KMS-11 (cell line): Measurements from ENCODE around the gene AKR1D1.

Experiments used
- H2AFZ ChIP-seq: fragments of 200-600 bp; sonication (generic); 2 replicates; pipeline ENCODE4 v1.6.1; 2016; ENCODE audit warnings: antibody characterized with exemption, mixed run types, low read depth
- H3K27ac ChIP-seq: fragments of 200-600 bp; sonication (generic); 2 replicates; pipeline ENCODE4 v1.6.1; 2016; ENCODE audit warnings: mild to moderate bottlenecking, mixed run types
- H3K27me3 ChIP-seq: fragments of 200-600 bp; sonication (generic); 2 replicates; pipeline ENCODE4 v1.6.1; 2017; ENCODE audit warnings: mild to moderate bottlenecking, low read depth, mixed run types, moderate library complexity; ENCODE audit not compliant: insufficient read depth
- H3K36me3 ChIP-seq: fragments of 200-600 bp; sonication (generic); 2 replicates; pipeline ENCODE4 v1.6.1; 2017; ENCODE audit warnings: mild to moderate bottlenecking, mixed run types; ENCODE audit not compliant: insufficient read depth
- H3K4me1 ChIP-seq: fragments of 200-600 bp; sonication (generic); 2 replicates; pipeline ENCODE4 v1.6.1; 2016; ENCODE audit warnings: mild to moderate bottlenecking, low read depth, mixed run types; ENCODE audit not compliant: poor library complexity, severe bottlenecking
- H3K4me2 ChIP-seq: fragments of 200-600 bp; sonication (generic); 2 replicates; pipeline ENCODE4 v1.7.0; 2016; ENCODE audit warnings: mild to moderate bottlenecking, mixed run types
- H3K4me3 ChIP-seq: fragments of 200-600 bp; sonication (generic); IDR thresholded peaks from 2 replicates; pipeline ENCODE4 v1.6.1; 2017; ENCODE audit warnings: low read depth, low read length, mixed read lengths; ENCODE audit not compliant: insufficient read depth
- H3K79me2 ChIP-seq: fragments of 200-600 bp; sonication (generic); 2 replicates; pipeline ENCODE4 v1.6.1; 2016; ENCODE audit warnings: low read depth, mixed run types; ENCODE audit not compliant: insufficient read depth
- H3K9ac ChIP-seq: fragments of 200-600 bp; sonication (generic); 2 replicates; pipeline ENCODE4 v1.6.1; 2016; ENCODE audit warnings: mild to moderate bottlenecking, mixed run types
- H4K20me1 ChIP-seq: fragments of 200-600 bp; sonication (generic); 2 replicates; pipeline ENCODE4 v1.6.1; 2016; ENCODE audit warnings: mild to moderate bottlenecking, mixed run types; ENCODE audit not compliant: insufficient read depth
- TF ChIP-seq, protein P1 (sequence below): fragments of 200-600 bp; sonication (generic); conservative IDR thresholded peaks from 2 replicates; pipeline ENCODE4 v1.6.1; 2017; ENCODE audit warnings: low read depth, mild to moderate bottlenecking, antibody characterized with exemption, low read length, moderate library complexity, mixed read lengths

The AKR1D1 gene

DNA sequence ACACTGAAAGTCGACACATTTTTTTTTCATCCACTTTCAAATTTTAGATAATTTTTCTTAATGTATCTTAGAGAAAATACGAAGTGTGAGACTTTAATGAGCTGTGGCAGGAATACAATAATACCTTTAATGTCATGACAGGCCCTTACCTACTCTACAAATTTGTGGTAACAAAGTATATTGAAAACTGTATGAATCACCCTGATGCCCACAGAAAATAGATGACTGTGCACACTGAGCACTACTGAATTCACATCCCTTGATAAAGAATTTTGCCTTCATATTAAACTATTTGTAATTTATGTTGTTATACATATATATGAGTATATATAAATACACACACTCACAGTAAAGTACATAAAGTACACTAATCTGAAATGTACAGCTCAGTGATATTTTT is 51.7 kb downstream of the AKR1D1 start:
- H3K4me2 ChIP-seq = no peak overlapping the region
- H3K79me2 ChIP-seq = no peaks in the 10 kb centered on the region
- no peak overlapping the region for H3K4me3 ChIP-seq
- no peak overlapping the region for H2AFZ ChIP-seq
- H3K36me3 ChIP-seq = no peaks in the 10 kb centered on the region
- H3K27me3 ChIP-seq = no peaks in the 10 kb centered on the region
- TF ChIP-seq, protein P1, sequence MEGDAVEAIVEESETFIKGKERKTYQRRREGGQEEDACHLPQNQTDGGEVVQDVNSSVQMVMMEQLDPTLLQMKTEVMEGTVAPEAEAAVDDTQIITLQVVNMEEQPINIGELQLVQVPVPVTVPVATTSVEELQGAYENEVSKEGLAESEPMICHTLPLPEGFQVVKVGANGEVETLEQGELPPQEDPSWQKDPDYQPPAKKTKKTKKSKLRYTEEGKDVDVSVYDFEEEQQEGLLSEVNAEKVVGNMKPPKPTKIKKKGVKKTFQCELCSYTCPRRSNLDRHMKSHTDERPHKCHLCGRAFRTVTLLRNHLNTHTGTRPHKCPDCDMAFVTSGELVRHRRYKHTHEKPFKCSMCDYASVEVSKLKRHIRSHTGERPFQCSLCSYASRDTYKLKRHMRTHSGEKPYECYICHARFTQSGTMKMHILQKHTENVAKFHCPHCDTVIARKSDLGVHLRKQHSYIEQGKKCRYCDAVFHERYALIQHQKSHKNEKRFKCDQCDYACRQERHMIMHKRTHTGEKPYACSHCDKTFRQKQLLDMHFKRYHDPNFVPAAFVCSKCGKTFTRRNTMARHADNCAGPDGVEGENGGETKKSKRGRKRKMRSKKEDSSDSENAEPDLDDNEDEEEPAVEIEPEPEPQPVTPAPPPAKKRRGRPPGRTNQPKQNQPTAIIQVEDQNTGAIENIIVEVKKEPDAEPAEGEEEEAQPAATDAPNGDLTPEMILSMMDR = no peak
- peaks cover 13% of the 10 kb centered on the region for H3K4me1 ChIP-seq
- no peak overlapping the region for H3K9ac ChIP-seq
- no peaks in the 10 kb centered on the region for H4K20me1 ChIP-seq
- no peak overlapping the region for H3K27ac ChIP-seq

GRCh38 chr7:138129551-138130165 is 53.4 kb downstream of the AKR1D1 start:
- no peak overlapping the region; the same call in 1 of the 2 replicates for H3K27ac ChIP-seq
- no peaks in the 10 kb centered on the region for H3K36me3 ChIP-seq
- H3K79me2 ChIP-seq = no peaks in the 10 kb centered on the region
- H2AFZ ChIP-seq = no peak overlapping the region
- no peak overlapping the region for H3K4me2 ChIP-seq
- no peaks in the 10 kb centered on the region for H3K27me3 ChIP-seq
- H3K4me3 ChIP-seq = no peak overlapping the region
- no peaks in the 10 kb centered on the region for H4K20me1 ChIP-seq
- no peak overlapping the region for H3K9ac ChIP-seq
- TF ChIP-seq, protein P1 = no peak
- H3K4me1 ChIP-seq = peaks cover 13% of the 10 kb centered on the region

DNA sequence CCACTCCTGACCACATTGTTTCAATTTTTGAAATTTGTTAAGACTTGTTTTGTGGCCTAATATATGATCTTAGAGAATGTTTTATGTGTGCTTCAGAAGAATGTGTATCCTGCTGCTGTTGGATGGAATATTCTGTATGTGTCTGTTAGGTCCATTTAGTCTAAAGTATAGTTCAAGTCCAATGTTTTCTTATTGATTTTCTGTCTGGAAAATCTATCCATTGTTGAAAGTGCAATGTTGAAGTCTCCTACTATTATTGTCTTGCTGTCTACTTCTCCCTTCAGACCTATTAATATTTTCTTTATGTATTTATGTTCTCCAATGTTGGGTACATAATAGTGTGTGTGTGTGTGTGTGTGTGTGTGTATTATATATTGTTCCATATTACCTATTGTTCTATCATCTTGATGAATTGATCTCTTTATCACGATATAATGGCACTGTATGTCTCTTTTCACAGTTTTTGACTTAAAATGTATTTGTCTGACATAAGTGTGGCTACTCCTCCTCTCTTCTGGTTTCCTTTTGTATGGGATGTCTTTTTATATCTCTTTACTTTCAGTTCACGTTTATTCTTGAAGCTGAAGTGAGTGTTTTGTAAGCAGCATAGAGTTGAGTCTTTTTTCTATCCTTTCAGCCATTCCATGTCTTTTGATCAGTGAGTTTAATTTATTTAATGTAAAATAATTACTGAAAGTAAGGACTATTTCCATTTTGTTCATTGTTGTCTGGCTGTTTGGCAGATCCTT is 61.3 kb downstream of the AKR1D1 start:
- H4K20me1 ChIP-seq = no peaks in the 10 kb centered on the region
- no peak overlapping the region for H3K27ac ChIP-seq
- H3K4me3 ChIP-seq = no peak overlapping the region
- no peaks in the 10 kb centered on the region for H3K27me3 ChIP-seq
- no peaks in the 10 kb centered on the region for H3K4me1 ChIP-seq
- no peaks in the 10 kb centered on the region for H3K79me2 ChIP-seq
- TF ChIP-seq, protein P1 = no peak
- no peaks in the 10 kb centered on the region for H3K36me3 ChIP-seq
- H2AFZ ChIP-seq = no peak overlapping the region
- no peak overlapping the region for H3K4me2 ChIP-seq
- no peak overlapping the region for H3K9ac ChIP-seq

DNA sequence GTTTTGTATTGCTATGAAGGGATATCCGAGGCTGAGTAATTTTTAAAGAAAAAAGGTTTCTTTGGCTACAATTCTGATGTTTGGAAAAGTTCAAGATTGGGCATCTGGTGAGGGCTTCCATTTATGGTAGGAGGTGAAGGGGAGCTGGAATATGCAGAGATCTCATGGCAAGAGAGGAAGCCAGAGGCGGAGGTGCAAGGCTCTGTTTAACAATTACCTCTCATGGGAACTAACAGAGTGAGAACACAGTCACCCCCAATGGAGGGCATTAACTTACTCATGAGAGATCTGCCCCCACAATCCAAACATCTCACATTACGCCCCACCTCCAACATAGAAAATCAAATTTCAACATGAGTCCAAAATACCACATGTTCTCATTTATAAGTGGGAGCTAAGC is 62.0 kb downstream of the AKR1D1 start:
- no peak overlapping the region for H3K27ac ChIP-seq
- no peak overlapping the region for H3K4me2 ChIP-seq
- no peaks in the 10 kb centered on the region for H3K27me3 ChIP-seq
- TF ChIP-seq, protein P1 = no peak
- no peak overlapping the region for H3K9ac ChIP-seq
- H2AFZ ChIP-seq = no peak overlapping the region
- H4K20me1 ChIP-seq = no peaks in the 10 kb centered on the region
- no peaks in the 10 kb centered on the region for H3K79me2 ChIP-seq
- no peak overlapping the region for H3K4me3 ChIP-seq
- H3K4me1 ChIP-seq = no peaks in the 10 kb centered on the region
- no peaks in the 10 kb centered on the region for H3K36me3 ChIP-seq
